Measurements from ENCODE around the gene FRMPD2. TPM values are rescaled to one million over a fixed set of nuclear protein-coding genes. Genes with fewer than 3 reads are reported as not detected.

Gene FRMPD2
- total and polyA plus RNA-seq, 2 donors (not counting 3 experiments of a cell fraction or from before 2014, with no cell fraction given): 0.42 TPM; not detected in 1

DNA sequence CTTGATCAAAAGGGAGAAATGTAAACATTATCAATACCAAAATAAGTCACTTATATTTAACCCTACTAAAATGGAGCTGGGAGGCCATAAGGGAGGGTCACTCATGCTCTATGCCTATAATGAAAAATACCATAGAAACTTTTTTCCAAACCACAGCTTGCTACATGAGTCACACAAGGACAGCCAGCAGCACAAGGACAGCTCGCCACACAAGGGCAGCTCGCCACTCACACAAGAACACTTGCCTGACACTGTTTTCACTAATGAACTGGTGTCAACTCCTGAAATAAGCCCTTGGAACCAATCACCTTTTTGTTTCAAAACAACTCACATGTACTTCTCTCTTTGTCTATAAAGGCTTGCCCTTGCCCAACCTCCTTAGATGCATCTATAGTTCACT, 43.3 kb downstream of the FRMPD2 start:
- ChIA-PET POLR2A (no interaction called here), CTCF (interaction anchor here (1.3 kb wide), 1 partner anchor 16 kb away, joined by 3 read pairs; no protein-coding TSS in a partner anchor)
- H3K36me3 ChIP-seq (ENCODE audit: control insufficient read depth in 2 of 2, extremely low read depth in 1 of 2, insufficient read depth in 2 of 2, low read length in 2 of 2): no peaks in the 10 kb centered on the region
- no peak overlapping the region for H3K9ac ChIP-seq (replicated peaks; ENCODE audit: extremely low read depth, insufficient read depth, low read length)
- H3K4me1 ChIP-seq (ENCODE audit: control insufficient read depth, extremely low read depth, insufficient read depth, low read length): no peaks in the 10 kb centered on the region
- no peak overlapping the region for H3K27ac ChIP-seq (ENCODE audit: insufficient read depth, low read depth, low read length)
- no peak for FAIRE-seq
- no peak overlapping the region for H3K4me2 ChIP-seq (ENCODE audit: insufficient read depth, low read length)
- no peaks in the 10 kb centered on the region for H3K9me3 ChIP-seq (replicated peaks; ENCODE audit: control insufficient read depth, insufficient read depth, low read length)
- peaks cover 6 to 23% of the 10 kb centered on the region in 2 experiments for H3K27me3 ChIP-seq (ENCODE audit: control insufficient read depth in 2 of 2, insufficient read depth in 2 of 2, low read length in 2 of 2)
- no peaks in the 10 kb centered on the region for H3K9me1 ChIP-seq (replicated peaks; ENCODE audit: control insufficient read depth, extremely low read depth, insufficient read depth, low read length)
- no peak for TF ChIP-seq GATA2 (IDR thresholded peaks at IDR 0.05; ENCODE audit: insufficient read depth, insufficient read length, low read depth, low read length)
- no peak for TF ChIP-seq POLR2A (IDR thresholded peaks at IDR 0.05; ENCODE audit: low read depth, low read length)
- no peak for TF ChIP-seq MYC (IDR thresholded peaks at IDR 0.05; ENCODE audit: low read depth, low read length)
- TF ChIP-seq, protein P1, sequence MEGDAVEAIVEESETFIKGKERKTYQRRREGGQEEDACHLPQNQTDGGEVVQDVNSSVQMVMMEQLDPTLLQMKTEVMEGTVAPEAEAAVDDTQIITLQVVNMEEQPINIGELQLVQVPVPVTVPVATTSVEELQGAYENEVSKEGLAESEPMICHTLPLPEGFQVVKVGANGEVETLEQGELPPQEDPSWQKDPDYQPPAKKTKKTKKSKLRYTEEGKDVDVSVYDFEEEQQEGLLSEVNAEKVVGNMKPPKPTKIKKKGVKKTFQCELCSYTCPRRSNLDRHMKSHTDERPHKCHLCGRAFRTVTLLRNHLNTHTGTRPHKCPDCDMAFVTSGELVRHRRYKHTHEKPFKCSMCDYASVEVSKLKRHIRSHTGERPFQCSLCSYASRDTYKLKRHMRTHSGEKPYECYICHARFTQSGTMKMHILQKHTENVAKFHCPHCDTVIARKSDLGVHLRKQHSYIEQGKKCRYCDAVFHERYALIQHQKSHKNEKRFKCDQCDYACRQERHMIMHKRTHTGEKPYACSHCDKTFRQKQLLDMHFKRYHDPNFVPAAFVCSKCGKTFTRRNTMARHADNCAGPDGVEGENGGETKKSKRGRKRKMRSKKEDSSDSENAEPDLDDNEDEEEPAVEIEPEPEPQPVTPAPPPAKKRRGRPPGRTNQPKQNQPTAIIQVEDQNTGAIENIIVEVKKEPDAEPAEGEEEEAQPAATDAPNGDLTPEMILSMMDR (IDR thresholded peaks at IDR 0.05; ENCODE audit: extremely low read depth in 1 of 2, insufficient read depth in 1 of 2, low read depth in 1 of 2, low read length in 2 of 2): no peak
- TF ChIP-seq, protein P2, sequence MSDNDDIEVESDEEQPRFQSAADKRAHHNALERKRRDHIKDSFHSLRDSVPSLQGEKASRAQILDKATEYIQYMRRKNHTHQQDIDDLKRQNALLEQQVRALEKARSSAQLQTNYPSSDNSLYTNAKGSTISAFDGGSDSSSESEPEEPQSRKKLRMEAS (IDR thresholded peaks at IDR 0.05; ENCODE audit: insufficient read depth, insufficient read length): no peak
- no peaks in the 10 kb centered on the region for H3K79me2 ChIP-seq (ENCODE audit: control insufficient read depth, insufficient read depth, low read length)
- no peak overlapping the region for H2AFZ ChIP-seq (ENCODE audit: low read depth, low read length)
- H3K4me3 ChIP-seq (replicated peaks in 1 of 3; ENCODE audit: insufficient read depth in 1 of 3, low read depth in 1 of 3, low read length in 3 of 3): no peak overlapping the region
- dilution Hi-C loops (cut with MboI; ENCODE audit: extremely low pct_ligation_motif_present, low sequenced_read_pairs) (no loop called here), intact Hi-C loops (cut with micrococcal nuclease) (no loop called here)
- no peak for DNase-seq (ENCODE audit: low read depth, low spot score)
- H4K20me1 ChIP-seq (replicated peaks; ENCODE audit: control insufficient read depth, extremely low read depth, insufficient read depth, low read length): no peaks in the 10 kb centered on the region
- no TSS peak for BruUV-seq (replicated peaks)

DNA sequence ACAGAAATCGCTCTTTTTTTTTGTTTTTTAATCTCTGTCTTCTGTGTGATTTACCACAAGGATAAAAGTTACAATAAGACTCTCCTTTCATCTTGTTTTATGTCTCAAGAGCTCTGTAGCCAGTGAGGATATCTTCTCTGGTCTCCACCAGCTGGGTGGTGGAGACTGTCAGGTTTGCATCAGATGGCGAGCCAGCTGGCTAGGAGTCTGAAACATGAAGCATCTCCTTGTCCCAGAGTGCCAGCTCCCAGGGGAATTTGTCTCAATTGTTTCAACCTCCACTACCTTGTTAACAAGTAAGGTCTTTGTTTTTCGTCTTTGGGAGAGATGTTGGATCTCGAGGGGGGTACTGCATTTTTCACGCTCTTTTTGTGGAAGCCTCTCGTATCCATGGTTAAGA, 47.3 kb downstream of the FRMPD2 start:
- intact Hi-C loops (cut with micrococcal nuclease) (no loop called here), dilution Hi-C loops (cut with MboI; ENCODE audit: extremely low pct_ligation_motif_present, low sequenced_read_pairs) (no loop called here)
- H3K27me3 ChIP-seq (ENCODE audit: control insufficient read depth in 2 of 2, insufficient read depth in 2 of 2, low read length in 2 of 2): peaks cover 6 to 24% of the 10 kb centered on the region in 2 experiments
- CTCF ChIA-PET: no interaction called here
- no peaks in the 10 kb centered on the region for H4K20me1 ChIP-seq (replicated peaks; ENCODE audit: control insufficient read depth, extremely low read depth, insufficient read depth, low read length)
- no peak overlapping the region for H3K4me3 ChIP-seq (replicated peaks in 1 of 3; ENCODE audit: insufficient read depth in 1 of 3, low read depth in 1 of 3, low read length in 3 of 3)
- H2AFZ ChIP-seq (ENCODE audit: low read depth, low read length): no peak overlapping the region
- no peaks in the 10 kb centered on the region for H3K4me1 ChIP-seq (ENCODE audit: control insufficient read depth, extremely low read depth, insufficient read depth, low read length)
- H3K9me3 ChIP-seq (replicated peaks; ENCODE audit: control insufficient read depth, insufficient read depth, low read length): no peaks in the 10 kb centered on the region
- H3K9ac ChIP-seq (replicated peaks; ENCODE audit: extremely low read depth, insufficient read depth, low read length): no peak overlapping the region
- H3K27ac ChIP-seq (ENCODE audit: insufficient read depth, low read depth, low read length): no peak overlapping the region
- H3K4me2 ChIP-seq (ENCODE audit: insufficient read depth, low read length): no peak overlapping the region
- H3K36me3 ChIP-seq (ENCODE audit: control insufficient read depth in 2 of 2, extremely low read depth in 1 of 2, insufficient read depth in 2 of 2, low read length in 2 of 2): no peaks in the 10 kb centered on the region
- POLR2A ChIA-PET: no interaction called here
- DNase-seq (ENCODE audit: low read depth, low spot score): no peak
- BruUV-seq (replicated peaks): no TSS peak
- H3K9me1 ChIP-seq (replicated peaks; ENCODE audit: control insufficient read depth, extremely low read depth, insufficient read depth, low read length): no peaks in the 10 kb centered on the region
- no peaks in the 10 kb centered on the region for H3K79me2 ChIP-seq (ENCODE audit: control insufficient read depth, insufficient read depth, low read length)
- TF ChIP-seq POLR2AphosphoS5 (IDR thresholded peaks at IDR 0.05; ENCODE audit: insufficient read depth, low read depth, low read length) (no peak), POLR2A (IDR thresholded peaks at IDR 0.05; ENCODE audit: low read depth, low read length) (no peak)
- TF ChIP-seq, protein P1 (IDR thresholded peaks at IDR 0.05; ENCODE audit: extremely low read depth in 1 of 2, insufficient read depth in 1 of 2, low read depth in 1 of 2, low read length in 2 of 2): no peak
- FAIRE-seq: no peak

All from endothelial cell of umbilical vein (primary cell).